ENCODE measurements around the gene CMPK2.
A peak's percentile ranks its signal among the peaks of the same experiment; 100 is the strongest.
"Not testable (repeated sequence)": the region's sequence is repeated elsewhere in the genome, so short reads cannot be mapped to it uniquely, and the experiment has no call there.

The CMPK2 gene

DNA sequence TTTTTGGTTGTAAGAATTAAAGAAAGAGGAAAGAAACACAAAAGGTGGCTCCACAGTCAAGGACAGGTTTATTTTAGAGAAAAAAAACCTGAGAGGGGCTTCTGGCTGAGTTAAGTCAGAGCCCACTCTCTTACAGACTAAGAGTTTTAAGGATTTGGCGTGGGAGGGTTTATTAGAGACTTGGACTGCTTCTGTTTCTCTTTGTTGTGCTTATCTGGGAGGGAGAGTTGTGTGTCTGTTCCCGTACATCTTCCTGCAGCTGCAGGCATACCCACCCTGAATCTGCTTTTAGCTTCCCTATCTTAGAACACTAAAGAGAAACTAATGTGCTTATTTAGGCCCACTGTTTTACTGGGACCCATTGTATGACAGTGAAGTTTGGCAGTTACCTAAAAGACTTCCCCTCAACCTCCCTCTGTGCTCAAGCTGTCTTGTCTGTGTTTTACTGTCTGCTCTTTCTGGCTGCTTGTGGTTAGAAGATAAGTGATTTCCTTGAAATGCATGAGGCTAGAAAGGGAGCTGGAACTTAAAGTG, 14.6 kb upstream of the CMPK2 start:
- peak; percentile 55 for DNase-seq

- DNase-seq, result no peak
These were observed 13.3 kb upstream of the CMPK2 start for GRCh38 chr2:6879011-6879410.

DNA sequence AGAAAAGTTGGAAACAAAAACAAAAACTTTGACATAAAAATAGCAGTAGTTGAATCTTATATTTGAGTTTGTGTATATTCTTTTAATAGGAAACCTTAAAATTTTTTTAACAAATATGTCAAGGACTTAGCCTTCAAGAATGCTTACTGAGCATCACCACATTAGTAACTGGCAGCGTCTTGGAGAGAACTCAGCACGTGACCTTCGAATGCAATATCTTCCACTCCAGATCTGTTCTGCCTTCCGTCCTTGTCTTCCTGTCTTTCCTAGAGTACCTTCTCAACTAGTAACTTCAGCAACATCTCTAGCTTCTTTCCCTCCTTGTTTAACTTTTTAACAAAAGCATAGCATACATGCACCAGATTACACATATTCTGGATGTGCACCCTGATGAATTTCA, 12.8 kb upstream of the CMPK2 start:
- no peak for DNase-seq

- DNase-seq, result peak; percentile 74
These were observed 11.9 kb upstream of the CMPK2 start, which contains the start of gene RSAD2 for GRCh38 chr2:6877402-6878304. Gene RSAD2 (plus strand): TSS chr2:6877777. CDS start chr2:6877801, 24 bp downstream.

GRCh38 chr2:6876309-6876708, 10.6 kb upstream of the CMPK2 start:
- no peak for DNase-seq

GRCh38 chr2:6874032-6874431, 8.3 kb upstream of the CMPK2 start:
- DNase-seq, result no peak

GRCh38 chr2:6872394-6872793, 6.7 kb upstream of the CMPK2 start:
- DNase-seq, result no peak

DNA sequence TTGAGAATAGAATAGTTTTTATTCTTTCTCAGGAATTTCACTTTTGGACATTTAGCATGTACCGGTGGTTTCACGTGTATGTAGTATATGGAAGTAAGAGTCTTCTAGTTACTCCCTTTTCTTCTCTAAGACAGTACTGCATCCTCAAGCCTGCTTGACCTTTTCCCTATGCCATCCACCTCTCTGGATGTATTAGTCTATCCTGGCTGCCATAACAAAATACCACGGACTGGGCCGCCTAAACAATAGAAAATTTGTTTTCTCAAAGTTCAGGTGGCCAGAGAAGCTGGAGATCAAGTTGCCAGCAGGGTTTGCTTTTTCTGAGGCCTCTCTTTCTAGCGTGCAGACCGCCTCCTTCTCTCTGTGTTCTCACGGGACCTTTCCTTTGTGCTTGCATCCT, 1.3 kb upstream of the CMPK2 start:
- no peak for DNase-seq

GRCh38 chr2:6866275-6866671, 566 bp upstream of the CMPK2 start:
- peak; percentile 74 for DNase-seq

GRCh38 chr2:6864923-6865345, 773 bp downstream of the CMPK2 start:
- no peak for DNase-seq

GRCh38 chr2:6864231-6864754, 1.4 kb downstream of the CMPK2 start:
- no peak for DNase-seq

DNA sequence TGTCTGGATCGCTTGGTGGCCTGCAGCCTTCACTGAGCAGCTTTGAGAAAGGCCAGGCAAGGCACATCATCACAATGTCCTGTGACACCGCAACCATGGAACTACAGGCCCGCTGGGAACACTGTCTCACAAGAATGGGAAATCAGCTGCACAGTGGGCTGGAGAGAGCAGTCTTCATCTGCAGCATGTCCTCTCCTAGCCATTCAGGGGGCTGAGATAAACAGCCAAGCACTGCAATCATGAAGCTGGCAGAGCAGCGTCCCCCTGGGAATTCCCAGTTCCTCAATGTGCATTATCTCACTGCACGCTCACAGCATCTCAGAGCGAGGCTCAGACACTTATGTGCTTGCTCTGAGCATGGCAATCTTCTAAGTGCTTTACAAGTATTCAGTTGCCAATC, 1.9 kb downstream of the CMPK2 start:
- DNase-seq, result no peak

GRCh38 chr2:6860296-6860695, 5.4 kb downstream of the CMPK2 start:
- no peak for DNase-seq

DNA sequence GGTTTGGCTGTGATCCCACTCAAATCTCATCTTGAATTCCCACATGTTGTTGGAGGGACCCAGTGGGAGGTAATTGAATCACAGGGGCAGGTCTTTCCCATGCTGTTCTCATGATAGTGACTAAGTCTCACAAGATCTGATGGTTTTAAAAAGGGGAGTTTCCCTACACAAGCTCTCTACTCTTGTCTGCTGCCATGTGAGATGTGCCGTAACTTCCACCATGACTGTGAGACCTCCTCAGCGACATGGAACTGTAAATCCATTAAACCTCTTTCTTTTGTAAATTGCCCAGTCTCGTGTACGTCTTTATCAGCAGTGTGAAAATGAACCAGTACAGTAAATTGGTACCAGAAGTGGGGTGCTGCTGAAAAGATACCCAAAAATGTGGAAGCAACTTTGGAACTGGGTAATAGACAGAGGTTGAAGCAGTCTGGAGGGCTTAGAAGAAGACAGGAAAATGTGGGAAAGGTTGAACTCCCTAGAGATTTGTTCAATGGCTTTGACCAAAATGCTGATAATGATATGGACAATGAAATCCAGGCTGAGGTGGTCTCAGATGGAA, 7.2 kb downstream of the CMPK2 start:
- DNase-seq, result not testable (repeated sequence)

DNA sequence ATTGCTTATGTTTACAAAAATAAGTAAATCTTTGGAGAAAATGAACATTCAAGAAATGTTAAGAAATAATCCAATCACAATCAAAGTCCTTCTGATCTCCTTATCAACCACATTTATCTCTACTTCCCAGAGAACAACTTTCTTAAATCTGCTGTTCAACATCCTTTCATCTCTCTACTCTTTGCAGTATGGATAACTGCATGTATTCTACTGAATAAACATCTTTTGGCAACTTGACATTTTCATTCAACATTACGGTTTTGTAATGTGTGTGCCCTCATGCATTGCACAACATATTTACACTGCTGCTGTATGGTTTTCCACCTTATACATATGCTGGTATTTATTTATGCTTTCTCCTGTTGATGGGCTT, 9.2 kb downstream of the CMPK2 start:
- no peak for DNase-seq

- DNase-seq, result no peak
These were observed 9.7 kb downstream of the CMPK2 start for GRCh38 chr2:6855860-6856547.

DNA sequence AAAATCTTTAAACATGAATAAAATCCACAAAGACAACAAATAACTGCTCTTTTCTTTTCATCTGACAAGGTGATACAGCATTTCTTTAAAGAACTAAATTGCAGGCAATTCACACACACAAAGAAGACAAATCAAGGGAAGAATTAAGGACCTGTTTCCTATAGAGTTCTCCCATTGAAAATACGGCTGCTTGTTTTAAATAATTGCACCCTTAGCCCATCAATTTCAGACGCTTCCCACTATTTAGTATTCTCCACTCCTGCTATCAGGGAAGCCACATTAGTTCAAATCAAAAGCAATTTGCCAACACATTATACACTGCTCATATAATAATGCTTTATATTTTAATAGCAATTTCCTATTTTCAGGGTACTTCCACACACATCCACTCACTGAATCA, 11.3 kb downstream of the CMPK2 start:
- DNase-seq, result no peak

- DNase-seq, result no peak
These were observed 13.5 kb downstream of the CMPK2 start for GRCh38 chr2:6852195-6852594.

DNA sequence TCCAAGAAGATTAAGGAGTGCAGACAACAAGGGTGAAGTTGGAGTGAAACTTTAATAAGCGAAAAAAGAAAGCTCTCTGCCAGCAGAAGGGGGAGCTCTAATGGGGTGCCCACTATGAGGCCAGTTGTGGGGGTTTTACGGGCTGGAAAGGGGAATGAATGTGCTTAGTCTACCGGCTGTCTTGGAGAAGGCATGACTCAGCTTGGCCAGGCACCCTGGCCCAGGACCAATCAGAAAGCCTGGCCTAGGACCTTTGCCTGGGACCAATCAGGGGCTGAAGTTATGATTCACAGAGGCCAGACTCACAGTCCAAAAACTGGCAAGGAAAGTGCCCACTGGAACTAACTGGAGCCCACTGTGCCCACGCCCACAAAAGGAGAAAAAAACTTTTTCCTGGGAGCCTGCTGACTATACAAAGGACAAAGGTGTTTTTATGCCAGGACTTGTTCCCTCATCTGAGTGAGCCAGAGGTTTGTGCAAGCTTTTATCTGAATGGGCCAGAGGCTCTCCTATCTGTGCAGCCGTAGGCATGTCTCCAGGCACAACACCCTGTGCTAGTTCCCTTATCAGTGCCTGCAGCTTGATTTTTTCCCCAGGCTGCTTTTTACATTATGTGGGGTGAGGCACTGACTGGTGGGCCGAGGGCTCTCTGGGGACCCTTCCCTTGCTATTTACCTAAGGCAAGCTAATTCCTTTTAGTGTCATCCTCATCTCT, 18.6 kb downstream of the CMPK2 start:
- no peak for DNase-seq

GRCh38 chr2:6846540-6846939, 19.2 kb downstream of the CMPK2 start:
- no peak for DNase-seq

DNA sequence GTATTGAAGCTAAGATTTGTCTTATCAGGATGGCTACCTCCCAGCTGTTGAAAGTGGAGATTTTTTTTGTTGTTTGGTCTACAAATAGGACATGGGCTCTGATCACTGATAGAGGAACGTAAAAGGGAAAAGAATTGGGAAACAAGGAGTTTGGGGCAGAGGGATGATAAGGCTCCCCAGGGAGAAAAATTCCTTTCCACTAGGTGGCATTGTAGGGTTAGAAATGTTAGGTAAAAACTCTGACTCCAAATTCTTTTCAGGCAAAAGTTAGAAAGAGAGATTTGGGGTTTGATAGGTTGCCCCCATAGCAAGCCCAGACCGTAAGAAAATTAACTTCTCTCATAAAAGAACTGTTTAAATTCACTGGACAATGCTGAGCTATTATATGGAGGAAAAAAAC, 19.8 kb downstream of the CMPK2 start:
- no peak for DNase-seq

GRCh38 chr2:6845312-6845711, 20.4 kb downstream of the CMPK2 start:
- no peak for DNase-seq
